ENCODE results near the gene SUV39H2.
"Not testable (repeated sequence)": the region's sequence is repeated elsewhere in the genome, so short reads cannot be mapped to it uniquely, and the experiment has no call there.

DNA sequence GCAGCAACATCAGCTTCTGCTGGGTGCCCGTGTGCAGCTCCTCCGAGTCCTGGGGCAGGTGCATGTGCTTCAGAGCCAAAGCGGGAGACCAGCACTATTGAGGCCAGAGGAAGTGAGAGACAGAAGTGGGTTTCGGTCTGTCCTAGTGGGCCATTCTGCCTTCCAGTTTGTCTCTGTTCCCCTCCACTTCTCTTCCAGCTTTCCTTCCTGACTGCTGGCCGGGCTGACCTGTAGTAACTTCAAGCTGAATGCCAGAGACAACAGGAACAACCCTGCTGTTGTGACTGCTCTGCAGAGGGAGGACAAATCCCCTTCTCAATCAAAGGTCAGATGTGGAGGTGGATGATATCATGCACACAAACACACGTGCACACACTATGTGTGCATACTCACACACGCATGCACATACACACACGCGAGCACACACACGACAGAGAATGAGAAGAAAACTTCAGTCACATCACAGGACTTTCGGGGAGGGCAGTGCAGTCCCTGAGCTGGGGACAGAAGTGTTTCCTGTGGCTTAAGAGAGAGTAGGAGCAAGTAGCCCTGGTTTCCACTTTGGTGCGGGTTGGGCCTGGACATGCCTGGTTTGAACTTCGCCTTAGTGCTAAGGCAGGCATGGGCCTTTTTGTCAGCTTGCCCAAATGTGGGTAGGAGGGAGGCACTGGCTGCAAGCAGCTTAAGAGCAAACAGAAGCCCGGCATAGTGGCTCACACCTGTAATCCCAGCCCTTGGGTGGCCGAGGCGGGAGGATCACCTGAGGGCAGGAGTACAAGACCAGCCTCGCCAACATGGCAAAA is 63.7 kb downstream of the SUV39H2 start:
- TF ChIP-seq POLR2A, POLR2AphosphoS5 (IDR thresholded peaks at IDR 0.05; ENCODE audit: low read depth, low read length): not testable (repeated sequence)
